HepG2 (cell line): ENCODE results near the gene P4HB. TPM values are rescaled to one million over a fixed set of nuclear protein-coding genes. Genes with fewer than 3 reads are reported as not detected.
A peak's percentile ranks its signal among the peaks of the same experiment; 100 is the strongest.

Experiments used
- ARNTL ChIP-seq: sonication (generic); formaldehyde crosslinking; IDR thresholded peaks from 2 replicates; pipeline ENCODE4 v1.4.0; 2020; ENCODE audit warnings: mild to moderate bottlenecking, missing genetic modification reagents
- ATF7-NPFF ChIP-seq: sonication (generic); formaldehyde crosslinking; IDR thresholded peaks from 2 replicates; pipeline ENCODE4 v1.8.1; 2023; ENCODE audit warnings: mild to moderate bottlenecking, low read depth, missing genetic modification reagents, moderate library complexity
- BCLAF1 ChIP-seq: fragments of 450-650 bp; IDR thresholded peaks from 2 replicates; pipeline ENCODE4 v1.6.1; 2017; ENCODE audit warnings: mild to moderate bottlenecking
- CENPX ChIP-seq: sonication (generic); formaldehyde crosslinking; IDR thresholded peaks from 2 replicates; pipeline ENCODE4 v1.9.0; 2021; ENCODE audit warnings: mild to moderate bottlenecking, missing genetic modification reagents, moderate library complexity
- FOXK1 ChIP-seq: sonication (generic); formaldehyde crosslinking; IDR thresholded peaks from 2 replicates; pipeline ENCODE4 v1.4.0; 2020; ENCODE audit warnings: low read depth, missing genetic modification reagents, borderline replicate concordance
- MLLT10 ChIP-seq: sonication (generic); formaldehyde crosslinking; IDR thresholded peaks from 2 replicates; pipeline ENCODE4 v1.4.0; 2020; ENCODE audit warnings: missing genetic modification reagents
- RAD21 ChIP-seq: fragments of 450-650 bp; formaldehyde crosslinking; IDR thresholded peaks from 2 replicates; pipeline ENCODE4 v1.5.0; 2020; ENCODE audit warnings: mild to moderate bottlenecking
- RFX5 ChIP-seq: IDR thresholded peaks from 2 replicates; pipeline ENCODE4 v1.6.1; 2011; ENCODE audit warnings: low read depth, low read length, improper control_type of control experiment
- TEAD3 ChIP-seq: optimal IDR thresholded peaks from 2 replicates; pipeline ENCODE3; 2016; ENCODE audit warnings: borderline replicate concordance
- ZBTB40 ChIP-seq, 2 experiments: fragments of 450-650 bp in 1 of 2; sonication (generic) in 1 of 2; formaldehyde crosslinking in 1 of 2; IDR thresholded peaks; 2 replicates each; pipeline versions ENCODE4 v1.6.1 to v1.8.0; 2016 to 2022; ENCODE audit warnings: antibody characterized with exemption in 1 of 2, mild to moderate bottlenecking in 1 of 2, missing genetic modification reagents in 1 of 2
- ZNF496 ChIP-seq: sonication (generic); formaldehyde crosslinking; IDR thresholded peaks from 2 replicates; pipeline ENCODE4 v1.8.1; 2023; ENCODE audit warnings: mild to moderate bottlenecking, moderate library complexity, missing genetic modification reagents; ENCODE audit not compliant: insufficient replicate concordance
- ZNF740 ChIP-seq: sonication (generic); formaldehyde crosslinking; IDR thresholded peaks from 2 replicates; pipeline ENCODE4 v1.4.0; 2020; ENCODE audit warnings: missing genetic modification reagents
- polyA plus RNA-seq, 8 experiments: library from polyadenylated mRNA; depleted of rRNA in 3 of 8; stranded (reverse) in 7 of 8; unstranded in 1 of 8; fragments of >200 nt; fragmentation: Illumina TruSeq in 4 of 8; extraction: Trizol in 4 of 8; gene quantifications; 2 replicates each; pipeline versions ENCODE4 v1.2.1 to v1.2.3, GENCODE V29; 2011 to 2016; ENCODE audit warnings: low read depth in 4 of 8, missing spikeins in 1 of 8, mixed read lengths in 1 of 8; ENCODE audit not compliant: insufficient read depth in 1 of 8
- total RNA-seq, 5 experiments: library from RNA; depleted of rRNA; stranded (reverse); fragments of >200 nt; fragmentation: Illumina TruSeq; extraction: Trizol; gene quantifications; 2 replicates each; pipeline ENCODE4 v1.2.3, GENCODE V29; 2016; ENCODE audit warnings: low read depth in 1 of 5
- TF ChIP-seq, protein P1 (sequence below): sonication (generic); formaldehyde crosslinking; IDR thresholded peaks from 2 replicates; pipeline ENCODE4 v1.4.0; 2020; ENCODE audit warnings: missing genetic modification reagents, borderline replicate concordance

Gene P4HB
- total and polyA plus RNA-seq, 2 of the 13 experiments (the other 11 are each of a cell fraction or from before 2014, with no cell fraction given), result 185 to 782 TPM

GRCh38 chr17:81833160-81833920 lies 27.0 kb downstream of the P4HB start, which contains the start of gene MCRIP1 (continued):
- TF ChIP-seq ZNF740 (CRISPR knock-in tag) (0 out of 2 replicates have a peak, but pooled peaks have one; percentile 60), BCLAF1 (no peak), ATF7-NPFF (CRISPR knock-in tag) (peak; percentile 85; the same call in 1 of the 2 replicates), FOXK1 (CRISPR knock-in tag) (peak; percentile 37; the same call in 1 of the 2 replicates), MLLT10 (CRISPR knock-in tag) (no peak), ZNF496 (no peak), RFX5 (no peak), ARNTL (CRISPR knock-in tag) (peak; percentile 90), RAD21 (CRISPR knock-in tag) (peak; percentile 46), ZBTB40 (IDR thresholded peaks at IDR 0.05) (no peak), ZBTB40 (CRISPR knock-in tag; IDR thresholded peaks at IDR 0.05) (peak; percentile 89), TEAD3 (CRISPR knock-in tag) (peak; percentile 38), CENPX (CRISPR knock-in tag) (no peak)
- TF ChIP-seq, protein P1, sequence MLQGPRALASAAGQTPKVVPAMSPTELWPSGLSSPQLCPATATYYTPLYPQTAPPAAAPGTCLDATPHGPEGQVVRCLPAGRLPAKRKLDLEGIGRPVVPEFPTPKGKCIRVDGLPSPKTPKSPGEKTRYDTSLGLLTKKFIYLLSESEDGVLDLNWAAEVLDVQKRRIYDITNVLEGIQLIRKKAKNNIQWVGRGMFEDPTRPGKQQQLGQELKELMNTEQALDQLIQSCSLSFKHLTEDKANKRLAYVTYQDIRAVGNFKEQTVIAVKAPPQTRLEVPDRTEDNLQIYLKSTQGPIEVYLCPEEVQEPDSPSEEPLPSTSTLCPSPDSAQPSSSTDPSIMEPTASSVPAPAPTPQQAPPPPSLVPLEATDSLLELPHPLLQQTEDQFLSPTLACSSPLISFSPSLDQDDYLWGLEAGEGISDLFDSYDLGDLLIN, result peak; percentile 90; the same call in 1 of the 2 replicates
